H9 (cell line): ENCODE measurements around the gene IQGAP2. TPM values are rescaled to one million over a fixed set of nuclear protein-coding genes. Genes with fewer than 3 reads are reported as not detected.

ENCODE experiments used
- DNase-seq: peaks from one replicate; pipeline ENCODE4 v3.0.0-alpha.2; 2017
- H2AFZ ChIP-seq: one replicate; pipeline ENCODE4 v1.6.1; 2013; ENCODE audit warnings: mild to moderate bottlenecking, low read length, control low read depth, moderate library complexity
- H2AK5ac ChIP-seq: 2 replicates; pipeline ENCODE4 v1.6.1; 2013; ENCODE audit warnings: low read length, control low read depth, mixed read lengths; ENCODE audit not compliant: insufficient read length
- H2BK120ac ChIP-seq: one replicate; pipeline ENCODE4 v1.6.1; 2013; ENCODE audit warnings: low read depth, mild to moderate bottlenecking, low read length, control low read depth, inconsistent platforms; ENCODE audit not compliant: poor library complexity, severe bottlenecking
- H2BK12ac ChIP-seq: 2 replicates; pipeline ENCODE4 v1.6.1; 2013; ENCODE audit warnings: low read length, control low read depth, mixed read lengths, low read depth; ENCODE audit not compliant: insufficient read length
- H2BK15ac ChIP-seq: 2 replicates; pipeline ENCODE4 v1.6.1; 2013; ENCODE audit warnings: low read depth, low read length, control low read depth
- H2BK20ac ChIP-seq: one replicate; pipeline ENCODE4 v1.6.1; 2013; ENCODE audit warnings: low read depth, mild to moderate bottlenecking, low read length, control low read depth, inconsistent platforms; ENCODE audit not compliant: poor library complexity, severe bottlenecking
- H2BK5ac ChIP-seq: 2 replicates; pipeline ENCODE4 v1.6.1; 2013; ENCODE audit warnings: low read length, control low read depth, mixed read lengths; ENCODE audit not compliant: insufficient read length
- H3K14ac ChIP-seq: 2 replicates; pipeline ENCODE4 v1.6.1; 2013; ENCODE audit warnings: low read length, control low read depth; ENCODE audit not compliant: insufficient read depth
- H3K18ac ChIP-seq: 2 replicates; pipeline ENCODE4 v1.6.1; 2013; ENCODE audit warnings: low read depth, mild to moderate bottlenecking, mixed read lengths, low read length, control low read depth; ENCODE audit not compliant: insufficient read length
- H3K23ac ChIP-seq: 2 replicates; pipeline ENCODE4 v1.6.1; 2013; ENCODE audit warnings: low read length, control low read depth, mixed read lengths, low read depth; ENCODE audit not compliant: insufficient read length
- H3K23me2 ChIP-seq: 2 replicates; pipeline ENCODE4 v1.6.1; 2013; ENCODE audit warnings: low read depth, mild to moderate bottlenecking, mixed read lengths, low read length, control low read depth; ENCODE audit not compliant: insufficient read length, poor library complexity, severe bottlenecking
- H3K27ac ChIP-seq: 2 replicates; pipeline ENCODE4 v1.5.1; 2013; ENCODE audit warnings: low read length, control low read depth, mixed read lengths, low read depth; ENCODE audit not compliant: insufficient read length
- H3K27me3 ChIP-seq: 2 replicates; pipeline ENCODE4 v1.6.1; 2013; ENCODE audit warnings: low read length, control low read depth, inconsistent platforms; ENCODE audit not compliant: insufficient read depth
- H3K4ac ChIP-seq: 2 replicates; pipeline ENCODE4 v1.6.1; 2013; ENCODE audit warnings: low read depth, mild to moderate bottlenecking, control low read depth, inconsistent platforms, low read length, moderate library complexity
- H3K4me1 ChIP-seq: 2 replicates; pipeline ENCODE4 v1.6.1; 2013; ENCODE audit warnings: low read length, control low read depth, inconsistent platforms; ENCODE audit not compliant: insufficient read depth
- H3K4me2 ChIP-seq: 2 replicates; pipeline ENCODE4 v1.6.1; 2013; ENCODE audit warnings: low read length, control low read depth, mixed read lengths; ENCODE audit not compliant: insufficient read length, insufficient read depth
- H3K56ac ChIP-seq: 2 replicates; pipeline ENCODE4 v1.6.1; 2013; ENCODE audit warnings: low read depth, mild to moderate bottlenecking, mixed read lengths, low read length, control low read depth; ENCODE audit not compliant: insufficient read length
- H3K79me1 ChIP-seq: 2 replicates; pipeline ENCODE4 v1.6.1; 2013; ENCODE audit warnings: low read depth, mild to moderate bottlenecking, moderate library complexity, low read length, control low read depth, inconsistent platforms; ENCODE audit not compliant: insufficient read depth, poor library complexity, severe bottlenecking
- H3K79me2 ChIP-seq: 2 replicates; pipeline ENCODE4 v1.6.1; 2013; ENCODE audit warnings: low read length, control low read depth, inconsistent platforms; ENCODE audit not compliant: insufficient read depth
- H3K9ac ChIP-seq: 2 replicates; pipeline ENCODE4 v1.6.1; 2013; ENCODE audit warnings: low read length, control low read depth, mixed read lengths; ENCODE audit not compliant: insufficient read length; ENCODE audit errors: extremely low read depth
- H3K9me3 ChIP-seq: one replicate; pipeline ENCODE4 v1.6.1; 2013; ENCODE audit warnings: low read depth, low read length, inconsistent platforms; ENCODE audit not compliant: control insufficient read depth
- H3T11ph ChIP-seq: one replicate; pipeline ENCODE4 v1.6.1; 2013; ENCODE audit warnings: mild to moderate bottlenecking, low read length, control low read depth, inconsistent platforms
- H4K20me1 ChIP-seq: one replicate; pipeline ENCODE4 v1.6.1; 2013; ENCODE audit not compliant: control insufficient read depth, insufficient read length, insufficient read depth
- H4K5ac ChIP-seq: 2 replicates; pipeline ENCODE4 v1.6.1; 2013; ENCODE audit warnings: low read depth, mild to moderate bottlenecking, mixed read lengths, low read length, control low read depth; ENCODE audit not compliant: insufficient read length
- H4K8ac ChIP-seq: replicated peaks from 2 replicates; pipeline ENCODE4 v1.6.1; 2013; ENCODE audit warnings: low read length, control low read depth, mixed read lengths, low read depth; ENCODE audit not compliant: insufficient read length
- H4K91ac ChIP-seq: 2 replicates; pipeline ENCODE4 v1.6.1; 2013; ENCODE audit warnings: low read depth, mild to moderate bottlenecking, moderate library complexity, mixed read lengths, low read length, control low read depth; ENCODE audit not compliant: insufficient read length
- H3K27ac Mint-ChIP-seq, 3 experiments: 2 replicates in 2 of 3; 3 replicates in 1 of 3; pipeline ENCODE4 v1.8.0; 2020 to 2021; ENCODE audit warnings: mixed read lengths in 3 of 3, mild to moderate bottlenecking in 1 of 3, moderate library complexity in 1 of 3
- H3K27me3 Mint-ChIP-seq: 2 replicates; pipeline ENCODE4 v1.8.0; 2021; ENCODE audit warnings: low read depth, mild to moderate bottlenecking, moderate library complexity, mixed read lengths
- H3K36me3 Mint-ChIP-seq, 3 experiments: 2 replicates in 2 of 3; 3 replicates in 1 of 3; pipeline ENCODE4 v1.8.0; 2020 to 2021; ENCODE audit warnings: low read depth in 3 of 3, mixed read lengths in 3 of 3; ENCODE audit not compliant: insufficient read depth in 1 of 3
- H3K4me1 Mint-ChIP-seq, 2 experiments: 2 replicates each; pipeline ENCODE4 v1.8.0; 2020; ENCODE audit warnings: mixed read lengths in 2 of 2
- H3K4me3 Mint-ChIP-seq, 2 experiments: 2 replicates in 1 of 2; 3 replicates in 1 of 2; pipeline ENCODE4 v1.8.0; 2020 to 2021; ENCODE audit warnings: mild to moderate bottlenecking in 2 of 2, mixed read lengths in 2 of 2, moderate library complexity in 1 of 2
- H3K9me3 Mint-ChIP-seq, 2 experiments: 2 replicates in 1 of 2; 3 replicates in 1 of 2; pipeline ENCODE4 v1.8.0; 2020; ENCODE audit warnings: mild to moderate bottlenecking in 2 of 2, mixed read lengths in 2 of 2, moderate library complexity in 1 of 2
- CTCF ChIP-seq: fragments of 200-600 bp; sonication (generic); conservative IDR thresholded peaks from 3 replicates; pipeline ENCODE4 v1.8.0; 2021; ENCODE audit warnings: antibody characterized with exemption, mild to moderate bottlenecking
- WGBS: extraction: QIAGEN DNeasy Blood & Tissue Kit; methylation state at CpG from one replicate; pipeline ENCODE4 v1.1.7; 2013; ENCODE audit warnings: missing lambda C conversion rate, low lambda C conversion rate, mixed read lengths; ENCODE audit not compliant: insufficient read length; ENCODE audit errors: extremely low coverage; 5-methylcytosine and 5-hydroxymethylcytosine counted together
- total RNA-seq: library from RNA; stranded (reverse); gene quantifications from 2 replicates; pipeline ENCODE4 v1.2.1, GENCODE V29; 2021

IQGAP2 gene
- total RNA-seq, 1 experiment from 2014 or later = 22.5 TPM

GRCh38 chr5:76755779-76756637 is 352.9 kb downstream of the IQGAP2 start:
- Histone ChIP-seq H4K5ac (no peak overlapping the region), H3K56ac (no peak overlapping the region), H4K8ac (no peak overlapping the region), H3K27me3 (no peaks in the 10 kb centered on the region), H3K14ac (no peak overlapping the region), H2BK15ac (no peak overlapping the region), H4K91ac (no peak overlapping the region), H2BK5ac (no peak overlapping the region), H2AFZ (no peak overlapping the region), H3T11ph (no peak overlapping the region), H3K4me2 (no peak overlapping the region), H3K79me2 (no peaks in the 10 kb centered on the region), H3K27ac (no peak overlapping the region), H4K20me1 (no peaks in the 10 kb centered on the region), H3K23me2 (no peaks in the 10 kb centered on the region), H3K4ac (no peak overlapping the region), H3K4me1 (no peaks in the 10 kb centered on the region), H3K18ac (no peak overlapping the region), H3K9me3 (no peaks in the 10 kb centered on the region), H3K23ac (no peak overlapping the region), H2AK5ac (no peak overlapping the region), H2BK12ac (no peak overlapping the region), H2BK120ac (no peak overlapping the region), H3K79me1 (no peaks in the 10 kb centered on the region), H2BK20ac (no peak overlapping the region), H3K9ac (no peak overlapping the region)
- H3K4me1 Mint-ChIP-seq = no peaks in the 10 kb centered on the region
- no peak overlapping the region for H3K4me3 Mint-ChIP-seq
- no peak for DNase-seq
- no peaks in the 10 kb centered on the region for H3K36me3 Mint-ChIP-seq
- H3K27ac Mint-ChIP-seq = no peak overlapping the region
- no peaks in the 10 kb centered on the region; the same call in none of the 2 replicates for H3K27me3 Mint-ChIP-seq
- no peaks in the 10 kb centered on the region; a peak in 1 of 5 replicates for H3K9me3 Mint-ChIP-seq
- WGBS = no CpG with 5 or more reads among the region's 11 CpGs
- no peak for TF ChIP-seq CTCF
